Glutamatergic neuron (in vitro differentiated cells): Measurements from ENCODE around the gene CNTNAP2. TPM values are rescaled to one million over a fixed set of nuclear protein-coding genes. Genes with fewer than 3 reads are reported as not detected.

Experiments used
- DNase-seq: peaks from one replicate; pipeline ENCODE4 v3.0.0; 2022
- H3K27ac Mint-ChIP-seq: one replicate; pipeline ENCODE4 v1.8.0; 2020; ENCODE audit warnings: mild to moderate bottlenecking, mixed read lengths, inconsistent platforms; ENCODE audit not compliant: unreplicated experiment
- H3K27me3 Mint-ChIP-seq: one replicate; pipeline ENCODE4 v1.8.0; 2020; ENCODE audit warnings: mild to moderate bottlenecking, moderate library complexity, mixed read lengths, inconsistent platforms; ENCODE audit not compliant: unreplicated experiment
- H3K36me3 Mint-ChIP-seq: one replicate; pipeline ENCODE4 v1.8.0; 2020; ENCODE audit warnings: mild to moderate bottlenecking, mixed read lengths, inconsistent platforms; ENCODE audit not compliant: unreplicated experiment
- H3K4me1 Mint-ChIP-seq: one replicate; pipeline ENCODE4 v1.8.0; 2020; ENCODE audit warnings: mild to moderate bottlenecking, low read depth, mixed read lengths, inconsistent platforms; ENCODE audit not compliant: unreplicated experiment
- H3K4me3 Mint-ChIP-seq: one replicate; pipeline ENCODE4 v1.8.0; 2020; ENCODE audit warnings: mild to moderate bottlenecking, mixed read lengths, inconsistent platforms; ENCODE audit not compliant: unreplicated experiment
- H3K9me3 Mint-ChIP-seq: one replicate; pipeline ENCODE4 v1.8.0; 2020; ENCODE audit warnings: mild to moderate bottlenecking, moderate library complexity, mixed read lengths, inconsistent platforms; ENCODE audit not compliant: unreplicated experiment
- CTCF ChIP-seq: fragments of 200-600 bp; sonication (generic); IDR thresholded peaks from one replicate; pipeline ENCODE4 v1.5.0; 2021; ENCODE audit not compliant: partially characterized antibody, unreplicated experiment
- total RNA-seq: library from RNA; stranded (reverse); fragmentation: NEBNext Ultra II Directional; extraction: Animal tissue kit (Norgen Biotek cat#: 25700); gene quantifications from one replicate; pipeline ENCODE4 v1.2.1, GENCODE V29; 2021; ENCODE audit not compliant: unreplicated experiment

CNTNAP2 gene
- total RNA-seq, 1 donor from 2014 or later: 25.8 TPM

- no peaks in the 10 kb centered on the region for H3K9me3 Mint-ChIP-seq
- TF ChIP-seq CTCF: no peak
- H3K27me3 Mint-ChIP-seq: peaks cover 2% of the 10 kb centered on the region
- no peak overlapping the region for H3K27ac Mint-ChIP-seq
- H3K36me3 Mint-ChIP-seq: no peaks in the 10 kb centered on the region
- DNase-seq: no peak
- no peak overlapping the region for H3K4me3 Mint-ChIP-seq
- no peaks in the 10 kb centered on the region for H3K4me1 Mint-ChIP-seq
Observed at GRCh38 chr7:148153616-148154284, 2037.1 kb downstream of the CNTNAP2 start.

- H3K4me1 Mint-ChIP-seq: no peaks in the 10 kb centered on the region
- DNase-seq: no peak
- no peak overlapping the region for H3K4me3 Mint-ChIP-seq
Observed at GRCh38 chr7:148155000-148155399, 2038.4 kb downstream of the CNTNAP2 start.

GRCh38 chr7:148155826-148156225, 2039.2 kb downstream of the CNTNAP2 start:
- H3K36me3 Mint-ChIP-seq: no peaks in the 10 kb centered on the region
- H3K9me3 Mint-ChIP-seq: no peaks in the 10 kb centered on the region
- H3K4me3 Mint-ChIP-seq: no peak overlapping the region
- DNase-seq: no peak
- no peak overlapping the region for H3K27ac Mint-ChIP-seq
- H3K4me1 Mint-ChIP-seq: no peaks in the 10 kb centered on the region
- no peak for TF ChIP-seq CTCF
- H3K27me3 Mint-ChIP-seq: peaks cover 2% of the 10 kb centered on the region

More at GRCh38 chr7:148155000-148155399, 2038.4 kb downstream of the CNTNAP2 start:
- TF ChIP-seq CTCF: no peak
- H3K27ac Mint-ChIP-seq: no peak overlapping the region
- no peaks in the 10 kb centered on the region for H3K9me3 Mint-ChIP-seq
- H3K27me3 Mint-ChIP-seq: peaks cover 2% of the 10 kb centered on the region
- no peaks in the 10 kb centered on the region for H3K36me3 Mint-ChIP-seq

- H3K27ac Mint-ChIP-seq: no peak overlapping the region
- H3K27me3 Mint-ChIP-seq: peaks cover 2% of the 10 kb centered on the region
- H3K9me3 Mint-ChIP-seq: no peaks in the 10 kb centered on the region
- H3K36me3 Mint-ChIP-seq: no peaks in the 10 kb centered on the region
- TF ChIP-seq CTCF: no peak
- no peak overlapping the region for H3K4me3 Mint-ChIP-seq
- no peak for DNase-seq
- H3K4me1 Mint-ChIP-seq: no peaks in the 10 kb centered on the region
Observed at GRCh38 chr7:148156233-148156632, 2039.6 kb downstream of the CNTNAP2 start.

- no peaks in the 10 kb centered on the region for H3K27me3 Mint-ChIP-seq
- H3K4me3 Mint-ChIP-seq: no peak overlapping the region
- no peak for TF ChIP-seq CTCF
- H3K27ac Mint-ChIP-seq: no peak overlapping the region
- no peak for DNase-seq
- no peaks in the 10 kb centered on the region for H3K4me1 Mint-ChIP-seq
- no peaks in the 10 kb centered on the region for H3K36me3 Mint-ChIP-seq
- no peaks in the 10 kb centered on the region for H3K9me3 Mint-ChIP-seq
Observed at GRCh38 chr7:148159331-148159730, 2042.7 kb downstream of the CNTNAP2 start.
